Measurements from ENCODE around the gene MARCO. TPM values are rescaled to one million over a fixed set of nuclear protein-coding genes. Genes with fewer than 3 reads are reported as not detected.

Gene MARCO
- total RNA-seq, result 1.7 TPM

DNA sequence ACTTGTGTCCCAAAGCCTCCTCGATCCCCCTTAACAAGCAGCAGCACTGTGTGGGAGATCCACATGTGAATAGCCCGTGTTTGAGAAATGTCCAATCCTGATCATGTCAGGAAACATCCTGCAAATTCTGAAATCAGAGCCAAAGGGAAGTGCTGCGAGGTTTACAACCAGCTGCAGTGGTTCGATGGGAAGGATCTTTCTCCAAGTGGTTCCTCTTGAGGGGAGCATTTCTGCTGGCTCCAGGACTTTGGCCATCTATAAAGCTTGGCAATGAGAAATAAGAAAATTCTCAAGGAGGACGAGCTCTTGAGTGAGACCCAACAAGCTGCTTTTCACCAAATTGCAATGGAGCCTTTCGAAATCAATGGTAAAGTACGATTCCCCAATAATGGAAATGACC lies at the start of gene MARCO:
TSS of gene MARCO (plus strand) at position 164 of the 400 bp plus-strand sequence. CDS start at position 271, 107 bp downstream.
- no peak for DNase-seq

- DNase-seq, result no peak
These were observed 48.9 kb upstream of the MARCO start for GRCh38 chr2:118893100-118893499.

DNA sequence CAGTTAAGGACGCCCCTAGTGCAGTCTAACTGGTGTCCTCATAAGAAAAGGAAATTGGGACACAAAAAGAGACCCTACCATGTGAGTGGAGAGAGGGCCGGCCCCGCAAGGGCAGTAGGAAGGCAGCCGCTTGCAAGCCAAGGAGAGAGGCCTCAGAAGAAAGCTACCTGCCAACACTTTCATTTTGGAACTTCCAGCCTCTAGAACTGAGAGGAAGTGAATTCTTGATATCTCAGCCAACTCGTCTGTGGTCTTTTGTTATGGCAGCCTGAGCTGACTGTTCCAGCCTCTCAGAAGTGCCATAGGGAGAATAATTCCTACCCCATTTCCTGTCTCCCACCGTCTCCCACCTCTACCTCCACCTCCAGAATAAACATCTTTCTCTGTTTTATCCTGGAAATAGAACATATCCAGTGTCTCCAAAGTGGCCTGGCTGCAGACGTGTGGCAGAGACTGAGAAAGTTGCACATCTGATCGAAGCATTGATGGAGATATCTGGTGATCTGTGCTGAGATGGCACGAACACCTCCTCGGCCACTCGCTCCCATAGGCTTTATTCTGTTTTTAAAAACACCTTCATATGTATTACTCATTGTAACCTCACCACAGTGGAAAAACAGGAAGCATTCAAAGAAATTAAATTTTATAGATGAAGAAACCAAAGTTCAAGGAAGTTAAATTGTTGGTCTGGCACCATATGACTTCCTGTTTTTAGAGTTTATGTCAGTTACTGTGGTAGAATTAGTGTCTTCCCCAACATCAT lies 39.5 kb upstream of the MARCO start:
- no peak for DNase-seq

- no peak for DNase-seq
These were observed 39.0 kb upstream of the MARCO start for GRCh38 chr2:118903029-118903351.

DNA sequence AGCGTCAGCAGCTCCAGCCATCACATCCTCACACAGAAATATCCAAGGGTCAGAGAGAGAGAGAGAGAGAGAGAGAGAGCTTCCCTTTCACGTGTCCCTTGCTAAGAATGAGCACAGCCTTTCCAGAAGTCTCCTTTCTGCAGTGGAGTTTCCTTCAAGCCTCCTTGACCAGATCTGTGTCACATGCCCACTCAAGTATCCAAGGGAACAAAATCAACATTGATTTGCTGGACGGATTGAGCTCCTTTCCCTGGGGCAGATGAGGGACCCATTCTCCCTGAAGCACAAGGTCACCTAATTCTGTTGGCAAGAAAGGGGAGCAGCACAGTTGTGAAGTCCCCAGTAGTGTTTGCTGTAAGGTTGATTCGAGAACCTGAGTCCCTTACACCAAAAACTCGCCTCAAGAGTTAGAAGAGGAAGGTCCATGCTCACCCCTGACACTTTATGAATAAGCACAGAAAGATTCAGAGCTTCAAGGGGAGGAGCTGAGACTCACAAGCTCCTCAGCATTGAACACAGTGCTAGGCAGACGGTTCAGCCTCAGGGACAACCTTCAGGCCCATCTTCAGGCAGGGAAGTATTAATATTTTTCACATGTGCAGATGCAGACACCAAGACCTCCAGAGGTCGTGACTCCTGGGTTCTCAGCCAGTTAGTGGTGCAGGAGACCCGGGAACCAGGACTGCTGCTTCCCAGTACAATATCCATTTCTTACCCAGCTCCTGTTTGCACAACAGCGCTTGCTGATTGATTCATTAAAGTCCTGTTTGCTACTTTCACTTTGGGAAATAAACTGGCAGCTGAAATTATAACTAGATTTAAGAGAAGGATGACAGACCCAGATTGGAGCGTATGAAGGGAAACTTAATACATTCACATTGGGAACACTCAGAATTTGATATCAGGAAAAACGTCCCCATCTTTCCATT lies 38.2 kb upstream of the MARCO start:
- DNase-seq, result no peak

DNA sequence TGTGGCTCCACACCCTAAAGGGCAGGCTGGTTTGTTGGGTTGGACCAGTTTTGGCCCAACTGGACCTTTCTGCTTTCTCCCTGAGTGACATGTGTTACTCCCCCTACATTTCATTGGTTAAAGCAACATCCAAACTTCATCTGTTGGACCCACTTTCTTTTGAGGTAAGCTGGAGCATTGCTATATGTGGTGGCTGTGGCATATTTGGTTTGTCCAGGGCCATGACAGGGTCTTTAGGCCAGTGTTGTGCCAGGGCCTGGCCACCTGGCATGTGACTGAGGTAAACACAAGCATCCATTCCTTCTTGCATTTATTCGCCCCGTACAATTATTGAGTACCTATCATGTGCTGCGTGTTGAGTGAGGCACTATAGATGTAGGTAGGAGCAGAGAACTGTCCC lies 36.8 kb upstream of the MARCO start:
- DNase-seq, result no peak

- DNase-seq, result no peak
These were observed 35.8 kb upstream of the MARCO start for GRCh38 chr2:118906186-118906585.

DNA sequence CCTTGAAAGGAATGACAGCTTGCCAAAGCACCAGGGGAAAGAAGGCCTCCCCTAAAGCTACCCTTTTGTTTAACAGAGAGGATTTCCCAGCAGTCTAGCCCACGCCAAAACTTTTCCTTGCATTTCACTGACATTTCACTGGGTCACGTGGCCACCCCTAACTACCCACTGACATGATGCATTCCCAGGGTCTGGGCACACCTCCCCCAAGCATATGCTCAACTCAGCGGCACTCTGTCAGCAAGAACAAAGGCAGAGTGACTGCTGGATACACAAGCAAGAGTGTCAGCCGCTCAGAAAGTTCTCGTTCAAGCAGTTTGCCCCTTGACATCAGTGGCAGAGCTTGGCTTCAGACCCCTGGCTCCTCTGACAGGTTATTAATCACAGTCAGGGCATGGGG lies 34.2 kb upstream of the MARCO start:
- DNase-seq, result no peak

DNA sequence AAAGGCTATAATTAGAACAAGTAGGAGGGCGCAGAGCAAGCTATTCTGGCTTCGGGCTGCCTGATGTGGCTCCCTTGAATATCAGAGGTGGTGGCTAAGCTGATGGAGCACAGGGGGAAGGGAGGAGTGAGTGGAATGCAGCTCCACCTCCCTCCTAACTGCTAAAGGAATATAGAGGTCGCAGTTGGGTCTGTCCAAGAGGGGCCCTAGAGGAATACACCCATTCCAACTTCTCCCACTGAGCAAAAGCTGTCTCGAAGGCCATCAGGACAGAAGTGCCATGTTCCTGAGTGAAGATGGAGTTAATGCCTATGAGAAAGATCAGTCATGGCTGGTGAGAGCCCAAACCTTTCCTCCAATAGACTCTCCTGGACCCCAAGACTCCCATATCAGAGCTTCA lies 32.8 kb upstream of the MARCO start:
- no peak for DNase-seq

DNA sequence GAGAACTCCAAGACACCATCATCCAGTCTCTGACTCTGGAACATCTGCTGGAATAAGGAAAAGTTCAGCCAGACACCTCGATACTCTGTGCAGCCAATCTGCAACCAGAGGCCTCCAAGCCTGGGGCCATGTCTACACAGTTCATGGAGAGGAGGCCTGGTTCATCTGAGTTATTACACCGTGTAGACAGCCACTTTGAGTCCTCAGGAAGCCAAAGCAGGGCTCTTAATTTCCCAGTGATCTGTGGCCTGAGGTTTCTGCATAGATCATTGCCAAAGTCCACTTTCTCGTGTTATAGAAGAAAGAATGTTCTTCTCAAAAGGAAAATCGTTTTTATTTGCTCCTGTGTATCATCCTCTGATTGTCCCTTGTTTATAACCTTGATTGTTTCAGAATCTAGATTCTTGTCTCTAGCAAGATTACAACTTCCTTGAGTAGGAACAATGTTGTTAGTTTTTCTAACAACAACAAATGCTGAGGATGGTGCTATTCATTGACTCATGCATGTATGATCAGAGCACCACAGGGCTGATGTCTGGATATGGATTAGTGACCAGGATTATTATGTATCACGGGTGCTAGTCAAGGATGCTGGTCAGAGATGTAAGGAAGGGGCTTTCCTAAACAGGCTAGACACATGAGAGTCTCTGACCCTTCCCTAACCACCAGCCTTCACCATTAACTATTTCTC lies 30.7 kb upstream of the MARCO start:
- no peak for DNase-seq

- DNase-seq, result no peak
These were observed 30.1 kb upstream of the MARCO start for GRCh38 chr2:118911936-118912335.

- DNase-seq, result no peak
These were observed 28.7 kb upstream of the MARCO start for GRCh38 chr2:118913131-118913802.

- no peak for DNase-seq
These were observed 28.0 kb upstream of the MARCO start for GRCh38 chr2:118913803-118914645.

DNA sequence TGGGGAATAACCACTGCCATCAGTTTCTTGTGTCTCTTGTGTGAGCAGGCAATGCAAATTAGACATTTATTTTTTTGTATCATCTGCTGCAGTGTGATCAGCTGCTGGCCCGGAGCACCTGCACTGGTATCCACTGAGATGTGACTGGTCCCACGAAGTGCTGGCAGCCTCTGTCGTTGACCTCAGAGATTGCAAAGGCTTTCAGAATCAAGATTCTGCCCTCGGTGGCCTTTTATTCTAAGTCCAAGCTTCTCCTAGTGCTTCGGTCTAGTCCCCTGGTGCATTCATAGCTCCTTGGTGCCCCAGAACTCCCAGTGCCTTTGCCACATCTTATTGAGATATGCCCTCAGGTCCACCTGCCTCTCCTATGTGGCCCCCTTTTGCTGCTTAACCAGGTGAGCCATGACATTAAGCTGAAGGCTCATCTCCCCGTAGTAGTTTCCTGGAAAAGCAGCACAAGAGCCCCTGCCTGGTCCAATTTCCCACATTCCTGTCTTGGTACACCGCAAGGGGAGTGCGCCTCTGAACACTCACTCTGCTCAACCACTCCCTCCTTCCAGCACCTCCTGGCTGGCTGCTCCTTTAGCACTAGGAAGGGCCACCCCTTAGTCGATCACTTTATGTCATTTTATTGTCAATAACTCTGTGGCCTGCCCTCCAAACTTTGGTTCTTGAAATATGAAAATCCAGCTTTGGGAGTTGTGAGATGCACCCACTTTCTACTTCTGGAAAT lies 27.1 kb upstream of the MARCO start:
- DNase-seq, result no peak

DNA sequence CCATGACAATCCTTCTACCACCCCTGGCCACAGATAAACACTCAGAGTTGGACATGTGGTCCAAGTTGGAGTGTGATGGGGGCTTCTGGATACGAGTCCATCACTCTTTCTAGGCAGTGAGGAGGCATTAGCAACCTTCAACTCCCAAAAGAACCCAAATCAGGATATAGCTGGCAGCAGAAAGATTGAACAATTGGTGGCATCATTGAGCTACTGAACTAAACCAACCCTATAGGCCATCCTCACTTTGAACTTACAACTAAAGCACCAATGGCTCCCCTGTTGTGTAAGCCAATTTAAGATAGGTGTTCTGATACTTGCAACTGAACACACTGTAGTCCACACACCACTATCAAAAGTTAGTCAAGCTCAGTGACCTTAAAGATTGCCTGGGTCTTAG lies 24.0 kb upstream of the MARCO start:
- no peak for DNase-seq

DNA sequence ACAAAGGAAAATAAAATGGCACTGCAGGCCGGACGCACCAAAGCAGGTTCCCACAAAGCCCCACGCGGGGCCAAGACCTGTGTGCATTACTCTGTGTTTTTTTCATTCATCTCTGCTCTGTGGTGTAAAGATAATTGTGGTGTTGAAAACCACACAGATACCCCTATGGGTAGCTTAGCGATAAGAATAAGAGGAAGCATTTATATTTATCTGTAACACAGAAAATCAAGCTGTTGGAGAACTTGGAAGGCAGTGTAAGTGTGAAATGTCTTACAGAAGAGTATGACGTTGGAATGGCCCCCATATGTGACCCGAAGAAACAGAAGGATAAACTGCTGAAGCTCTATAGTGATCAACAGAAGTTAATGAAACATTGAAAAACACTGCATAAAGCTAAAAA lies 20.3 kb upstream of the MARCO start:
- DNase-seq, result no peak

DNA sequence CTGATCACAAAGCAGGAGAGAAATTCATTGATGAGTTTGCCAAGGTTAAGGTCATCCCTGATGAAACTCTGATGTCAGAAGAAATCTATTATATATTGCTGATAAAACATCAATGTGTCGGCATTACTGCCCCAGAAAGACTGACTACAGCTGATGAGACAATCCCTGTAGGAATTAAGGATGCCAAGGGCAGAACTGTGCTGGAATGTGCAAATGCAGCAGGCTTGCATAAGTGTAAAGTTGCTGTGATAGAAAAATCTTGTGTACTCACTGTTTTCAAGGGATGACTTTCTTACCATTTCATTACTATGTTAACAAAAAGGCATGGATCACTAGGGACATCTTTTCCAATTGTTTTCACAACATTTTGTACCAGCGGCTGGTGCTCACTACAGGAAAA lies 19.7 kb upstream of the MARCO start:
- no peak for DNase-seq

- no peak for DNase-seq
These were observed 18.6 kb upstream of the MARCO start for GRCh38 chr2:118923371-118923770.

DNA sequence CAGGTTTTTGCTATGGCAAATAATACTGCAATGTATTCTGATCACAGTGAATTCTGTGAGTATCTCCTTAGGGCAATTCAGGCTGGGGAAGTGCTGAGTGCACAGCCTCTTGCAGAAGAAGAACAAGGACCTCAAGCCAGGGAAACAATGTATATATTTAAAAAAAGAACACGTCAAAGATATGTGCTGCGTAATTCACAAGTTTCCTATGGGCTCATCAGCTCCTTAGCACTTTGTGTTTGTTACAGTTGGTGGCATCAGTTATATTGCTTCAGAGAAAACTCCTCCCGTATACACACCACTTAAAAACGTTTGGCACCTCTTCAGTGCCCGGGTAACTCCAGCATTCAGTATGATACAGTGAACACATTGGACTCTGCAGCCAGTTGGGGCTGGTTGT lies 16.5 kb upstream of the MARCO start:
- no peak for DNase-seq

DNA sequence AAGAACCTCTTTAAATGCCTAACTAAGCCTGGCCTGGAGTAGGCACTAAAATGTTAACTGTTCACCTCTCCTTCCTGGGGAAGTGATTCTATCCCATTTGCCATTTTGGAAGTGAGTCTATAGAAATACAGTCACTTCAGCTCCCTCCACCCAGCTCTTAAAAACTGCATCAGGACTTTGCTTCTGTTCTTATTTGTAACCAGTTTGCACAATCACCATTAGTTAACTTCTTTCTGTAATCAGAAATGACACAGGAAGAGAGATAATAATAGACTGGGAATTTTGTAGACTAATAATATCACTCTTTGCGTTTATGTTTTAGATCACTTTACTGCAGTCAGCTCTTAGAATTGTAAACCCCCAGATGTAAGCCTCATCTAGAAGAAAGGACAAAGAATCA lies 16.0 kb upstream of the MARCO start:
- no peak for DNase-seq

DNA sequence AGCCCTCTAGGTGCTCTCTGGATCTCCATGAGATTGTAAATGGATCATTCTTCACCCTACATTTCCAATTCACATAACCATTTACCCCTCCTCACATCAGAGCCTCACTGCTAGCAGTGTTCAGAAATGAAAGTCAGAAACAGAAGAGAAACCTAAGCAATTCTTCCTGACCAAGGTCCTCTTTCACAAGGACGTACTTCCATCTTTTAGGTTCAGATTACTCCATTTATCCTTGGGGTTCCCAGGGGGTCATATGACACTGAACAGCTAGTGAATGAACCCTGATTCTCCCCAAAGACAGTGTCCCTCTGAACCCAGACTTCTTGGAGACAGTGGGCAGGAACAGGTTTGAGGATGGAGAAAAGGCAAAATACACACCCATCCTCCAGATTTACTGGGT lies 12.9 kb upstream of the MARCO start:
- no peak for DNase-seq
